Stomach (tissue), 9 donors: ENCODE measurements around the gene NOP56. TPM values are rescaled to one million over a fixed set of nuclear protein-coding genes. Genes with fewer than 3 reads are reported as not detected.
"Not testable (repeated sequence)": the region's sequence is repeated elsewhere in the genome, so short reads cannot be mapped to it uniquely, and the experiment has no call there.

Source experiments
- DNase-seq, 2 donors: peaks; one replicate each; pipeline versions ENCODE4 v3.0.0 to v3.0.0-alpha.2; 2013 to 2019
- H3K27ac ChIP-seq, 5 donors: fragments of 200-600 bp in 4 of 5; sonication (generic) in 4 of 5; one replicate each; pipeline ENCODE4 v1.5.1; 2013 to 2019; ENCODE audit warnings: mild to moderate bottlenecking in 1 of 5, moderate library complexity in 1 of 5
- H3K27me3 ChIP-seq, 3 donors: fragments of 200-600 bp; sonication (generic); one replicate each; pipeline ENCODE4 v1.5.1; 2017 to 2019; ENCODE audit warnings: mixed run types in 1 of 3
- H3K36me3 ChIP-seq, 4 donors: fragments of 200-600 bp; sonication (generic); 1 replicate in 3 of 4; 2 replicates in 1 of 4; pipeline ENCODE4 v1.5.1; 2016 to 2019
- H3K4me1 ChIP-seq, 4 donors: fragments of 200-600 bp; sonication (generic); one replicate each; pipeline ENCODE4 v1.5.1; 2016 to 2019
- H3K4me3 ChIP-seq, 4 donors: fragments of 200-600 bp; sonication (generic) in 3 of 4; one replicate each; pipeline ENCODE4 v1.5.1; 2016 to 2019; ENCODE audit warnings: mild to moderate bottlenecking in 1 of 4
- H3K9me3 ChIP-seq, 4 donors: fragments of 200-600 bp; sonication (generic); one replicate each; pipeline ENCODE4 v1.5.1; 2016 to 2019
- EP300 ChIP-seq: sonication (generic); formaldehyde crosslinking; IDR thresholded peaks from one replicate; pipeline ENCODE4 v1.6.1; 2017; ENCODE audit warnings: antibody characterized with exemption
- POLR2A ChIP-seq, 4 donors: fragments of 450-650 bp; IDR thresholded peaks; one replicate each; pipeline ENCODE4 v1.6.1; 2016; ENCODE audit warnings: antibody characterized with exemption in 4 of 4, control low read depth in 2 of 4, mild to moderate bottlenecking in 1 of 4, moderate library complexity in 1 of 4
- POLR2AphosphoS5 ChIP-seq, 3 donors: sonication (generic); formaldehyde crosslinking; IDR thresholded peaks; one replicate each; pipeline ENCODE4 v1.6.1; 2016; ENCODE audit warnings: antibody characterized with exemption in 3 of 3
- WGBS, 5 donors: extraction: QIAGEN DNeasy Blood & Tissue Kit in 3 of 5; methylation state at CpG; one replicate each; pipeline versions ENCODE4 v1.1.5 to v1.1.7; 2013 to 2018; 5-methylcytosine and 5-hydroxymethylcytosine counted together
- intact Hi-C: fragments of 100-400 bp; cut with DNase I; formaldehyde crosslinking; loops from one replicate; pipeline ENCODE4 v1.15.1; 2023; ENCODE audit warnings: low total_unique reads
- polyA plus RNA-seq, 3 donors: library from polyadenylated mRNA; stranded (reverse); fragments of 200-250 nt; gene quantifications; one replicate each; pipeline ENCODE4 v1.2.3, GENCODE V29; 2013
- total RNA-seq, 5 donors: library from RNA; depleted of rRNA; stranded (reverse); fragments of >200 nt; gene quantifications; one replicate each; pipeline versions ENCODE4 v1.1.0 to v1.2.3, GENCODE V29; 2014 to 2016
- TF ChIP-seq, protein P1 (sequence below), 7 experiments: fragments of 450-650 bp in 4 of 7; fragments of 200-600 bp in 3 of 7; sonication (generic) in 3 of 7; IDR thresholded peaks; one replicate each; pipeline ENCODE4 v1.5.1; 2016 to 2019; ENCODE audit warnings: antibody characterized with exemption in 7 of 7, control low read depth in 2 of 7, mild to moderate bottlenecking in 1 of 7
- donor health status: healthy with polysubstance abuse.
- donor health status: Bipolar disorder and iron deficiency.
- donor health status: healthy.

Gene NOP56
- total and polyA plus RNA-seq, 8 donors, result 42.4 to 157 (median 98.8) TPM

- no peaks in the 10 kb centered on the region for H3K9me3 ChIP-seq
- 63 to 79% (median 70%) methylated on average over 4 of the region's 4 CpGs for WGBS, 5 donors
- no peaks in the 10 kb centered on the region for H3K36me3 ChIP-seq
- H3K27me3 ChIP-seq, result peaks cover 0 to 4% (median 0%) of the 10 kb centered on the region in 3 donors
- no peak for TF ChIP-seq POLR2AphosphoS5 (IDR thresholded peaks at IDR 0.05)
- TF ChIP-seq EP300, result no peak
- TF ChIP-seq, protein P1, sequence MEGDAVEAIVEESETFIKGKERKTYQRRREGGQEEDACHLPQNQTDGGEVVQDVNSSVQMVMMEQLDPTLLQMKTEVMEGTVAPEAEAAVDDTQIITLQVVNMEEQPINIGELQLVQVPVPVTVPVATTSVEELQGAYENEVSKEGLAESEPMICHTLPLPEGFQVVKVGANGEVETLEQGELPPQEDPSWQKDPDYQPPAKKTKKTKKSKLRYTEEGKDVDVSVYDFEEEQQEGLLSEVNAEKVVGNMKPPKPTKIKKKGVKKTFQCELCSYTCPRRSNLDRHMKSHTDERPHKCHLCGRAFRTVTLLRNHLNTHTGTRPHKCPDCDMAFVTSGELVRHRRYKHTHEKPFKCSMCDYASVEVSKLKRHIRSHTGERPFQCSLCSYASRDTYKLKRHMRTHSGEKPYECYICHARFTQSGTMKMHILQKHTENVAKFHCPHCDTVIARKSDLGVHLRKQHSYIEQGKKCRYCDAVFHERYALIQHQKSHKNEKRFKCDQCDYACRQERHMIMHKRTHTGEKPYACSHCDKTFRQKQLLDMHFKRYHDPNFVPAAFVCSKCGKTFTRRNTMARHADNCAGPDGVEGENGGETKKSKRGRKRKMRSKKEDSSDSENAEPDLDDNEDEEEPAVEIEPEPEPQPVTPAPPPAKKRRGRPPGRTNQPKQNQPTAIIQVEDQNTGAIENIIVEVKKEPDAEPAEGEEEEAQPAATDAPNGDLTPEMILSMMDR (IDR thresholded peaks at IDR 0.05), result no peak
- no peak for TF ChIP-seq POLR2A (IDR thresholded peaks at IDR 0.05)
- no peak for DNase-seq
- no peak overlapping the region for H3K4me3 ChIP-seq
- intact Hi-C loops, result no loop called here
- no peak overlapping the region for H3K27ac ChIP-seq
- H3K4me1 ChIP-seq, result no peaks in the 10 kb centered on the region
Measured at GRCh38 chr20:2673453-2673852, 21.0 kb downstream of the NOP56 start.

DNA sequence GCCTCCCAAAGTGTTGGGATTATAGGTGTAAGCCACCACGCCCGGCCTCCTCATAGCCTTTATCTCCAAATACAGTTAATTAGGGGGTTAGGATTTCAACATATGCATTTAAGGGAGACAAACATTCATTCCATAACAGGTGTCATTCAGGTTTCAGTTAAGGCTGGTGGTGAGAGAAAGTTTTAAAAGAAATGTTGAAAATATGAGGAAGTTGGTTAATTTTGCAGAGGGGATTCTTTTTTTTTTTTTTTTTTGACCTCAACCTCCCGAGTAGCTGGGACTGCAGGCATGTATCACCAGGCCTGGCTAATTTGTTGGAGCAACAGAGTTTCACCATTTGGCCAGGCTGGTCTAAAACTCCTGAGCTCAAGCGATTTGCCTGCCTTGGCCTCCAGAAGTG lies 27.6 kb downstream of the NOP56 start:
- no peak overlapping the region for H3K27ac ChIP-seq
- H3K27me3 ChIP-seq, result peaks cover 0 to 4% (median 0%) of the 10 kb centered on the region in 3 donors
- WGBS, 5 donors, result 75 to 79% (median 78%) methylated on average over 4 of the region's 4 CpGs
- no peaks in the 10 kb centered on the region for H3K9me3 ChIP-seq
- H3K36me3 ChIP-seq, result no peaks in the 10 kb centered on the region
- no peak for DNase-seq
- no peak overlapping the region for H3K4me3 ChIP-seq
- TF ChIP-seq POLR2A (IDR thresholded peaks at IDR 0.05), result no peak
- TF ChIP-seq, protein P1 (IDR thresholded peaks at IDR 0.05), result no peak
- no peak for TF ChIP-seq POLR2AphosphoS5 (IDR thresholded peaks at IDR 0.05)
- no peak for TF ChIP-seq EP300
- intact Hi-C loops, result no loop called here
- no peaks in the 10 kb centered on the region for H3K4me1 ChIP-seq

DNA sequence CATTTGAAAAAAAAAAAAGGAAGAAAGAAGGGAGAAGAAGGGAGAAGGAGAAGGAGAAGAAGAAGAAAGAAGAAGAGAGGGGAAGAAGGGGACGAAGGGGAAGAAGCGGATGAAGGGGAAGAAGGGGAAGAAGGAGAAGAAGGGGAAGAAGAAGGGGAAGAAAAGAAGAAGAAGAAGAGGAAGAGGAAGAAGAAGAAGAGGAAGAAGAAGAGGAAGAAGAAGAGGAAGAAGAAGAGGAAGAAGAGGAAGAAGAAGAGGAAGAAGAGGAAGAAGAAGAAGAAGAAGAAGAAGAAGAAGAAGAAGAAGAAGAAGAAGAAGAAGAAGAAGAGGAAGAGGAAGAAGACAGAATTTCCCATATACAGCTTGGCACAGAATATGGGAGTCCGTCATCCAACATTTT lies 29.6 kb downstream of the NOP56 start:
- intact Hi-C loops, DNase-seq, H3K36me3 ChIP-seq, H3K9me3 ChIP-seq, H3K4me3 ChIP-seq, H3K27ac ChIP-seq, H3K4me1 ChIP-seq: not testable (repeated sequence)
- 66 to 84% (median 78%) methylated on average over 3 of the region's 3 CpGs for WGBS, 5 donors
- peaks cover 0 to 24% (median 3%) of the 10 kb centered on the region in 3 donors for H3K27me3 ChIP-seq

DNA sequence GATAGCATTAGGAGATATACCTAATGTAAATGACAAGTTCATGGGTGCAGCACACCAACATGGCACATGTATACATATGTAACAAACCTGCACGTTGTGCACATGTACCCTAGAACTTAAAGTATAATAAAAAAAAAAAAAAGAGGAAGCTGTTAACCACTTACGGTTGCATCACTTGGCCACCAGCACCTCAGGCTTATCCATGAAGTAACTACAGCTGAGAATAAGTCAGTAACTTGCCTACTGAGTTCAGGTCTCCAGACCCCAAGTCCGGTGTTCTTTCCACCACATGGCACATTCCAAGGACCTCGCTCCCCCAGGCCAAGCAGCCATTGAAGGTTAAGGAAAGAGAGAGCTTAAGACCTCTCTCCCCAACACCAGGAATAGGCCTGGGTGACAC lies 32.4 kb downstream of the NOP56 start:
- intact Hi-C loops, DNase-seq, H3K9me3 ChIP-seq, H3K27ac ChIP-seq, H3K4me3 ChIP-seq, H3K36me3 ChIP-seq: not testable (repeated sequence)
- WGBS, 5 donors, result 72 to 86% (median 83%) methylated on average over 4 of the region's 4 CpGs
- H3K27me3 ChIP-seq, result peaks cover 0 to 33% (median 3%) of the 10 kb centered on the region in 3 donors
- H3K4me1 ChIP-seq, result peaks cover 0 to 10% (median 5%) of the 10 kb centered on the region in 4 donors

DNA sequence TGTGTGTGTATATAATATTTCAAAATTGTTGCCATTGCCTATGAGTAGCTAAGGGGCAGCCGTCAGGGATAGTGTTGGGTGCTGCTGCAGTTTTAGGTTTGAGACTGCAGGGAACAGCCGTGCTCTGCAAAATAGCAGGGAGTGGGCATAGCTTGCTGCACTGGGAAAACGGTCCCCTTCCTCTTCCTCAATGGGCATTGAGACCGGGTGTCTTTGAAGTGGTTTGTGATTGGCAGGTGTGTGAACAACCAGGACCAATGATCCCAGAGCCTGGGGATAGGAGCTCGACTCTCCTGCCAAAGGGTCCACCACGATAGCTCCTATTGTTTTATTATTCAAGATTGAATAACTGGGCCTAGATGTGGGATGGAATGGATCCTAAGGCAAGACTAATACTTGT lies 35.1 kb downstream of the NOP56 start:
- Histone ChIP-seq H3K9me3 (no peaks in the 10 kb centered on the region), H3K4me3 (no peak overlapping the region), H3K27ac (no peak overlapping the region), H3K27me3 (peaks cover 0 to 38% (median 9%) of the 10 kb centered on the region in 3 donors), H3K4me1 (peaks cover 0 to 20% (median 12%) of the 10 kb centered on the region in 4 donors), H3K36me3 (no peaks in the 10 kb centered on the region)
- WGBS, 5 donors, result 34 to 41% (median 35%) methylated on average over 6 of the region's 6 CpGs
- DNase-seq, result no peak
- TF ChIP-seq POLR2A (IDR thresholded peaks at IDR 0.05), result no peak
- TF ChIP-seq, protein P1 (IDR thresholded peaks at IDR 0.05), result no peak
- TF ChIP-seq POLR2AphosphoS5 (IDR thresholded peaks at IDR 0.05), result no peak
- TF ChIP-seq EP300, result no peak
- intact Hi-C loops, result no loop called here
